Neural progenitor cell (in vitro differentiated cells): ENCODE measurements around the gene FUBP1.

Experiments
- CTCF ChIP-seq: fragments of 200-600 bp; sonication (generic); IDR thresholded peaks from 2 replicates; pipeline ENCODE4 v1.5.1; 2017; ENCODE audit warnings: antibody characterized with exemption, mild to moderate bottlenecking
- EZH2 ChIP-seq: fragments of 200-600 bp; sonication (generic); IDR thresholded peaks from 2 replicates; pipeline ENCODE4 v1.6.1; 2017; ENCODE audit warnings: antibody characterized with exemption, mild to moderate bottlenecking, moderate library complexity

GRCh38 chr1:77961392-77961791, 17.5 kb downstream of the FUBP1 start:
- TF ChIP-seq CTCF (no peak), EZH2 (no peak)
